Fibroblast of the aortic adventitia (primary cell): ENCODE results near the gene TTC19. TPM values are rescaled to one million over a fixed set of nuclear protein-coding genes. Genes with fewer than 3 reads are reported as not detected.

Experiments used
- DNase-seq: peaks from one replicate; pipeline ENCODE4 v3.0.0-alpha.2; 2010; ENCODE audit warnings: low read depth
- H3K4me3 ChIP-seq: 2 replicates; pipeline ENCODE4 v1.5.1; 2011; ENCODE audit warnings: low read depth, mild to moderate bottlenecking, control low read depth, low read length, moderate library complexity
- CTCF ChIP-seq: IDR thresholded peaks from 2 replicates; pipeline ENCODE4 v1.5.1; 2011; ENCODE audit warnings: mild to moderate bottlenecking, low read length, control low read depth, inconsistent platforms; ENCODE audit not compliant: insufficient read depth
- total RNA-seq: library from RNA; depleted of rRNA; stranded (reverse); fragments of >200 nt; gene quantifications from 2 replicates; pipeline ENCODE4 v1.2.3, GENCODE V29; 2012; ENCODE audit warnings: low replicate concordance

TTC19 gene
- total RNA-seq: 21.4 and 52.0 TPM in 2 replicates

- peak within 1 kb of the TSS; percentile 83 for H3K4me3 ChIP-seq
- no peak for TF ChIP-seq CTCF
- peak; percentile 91 for DNase-seq
Observed at GRCh38 chr17:15999141-15999973, at the start of gene TTC19, which contains the start of gene ZSWIM7. Gene TTC19 (plus strand): TSS chr17:15999824. CDS start chr17:15999849, 25 bp downstream. Gene ZSWIM7 (minus strand): TSS chr17:15999704. CDS start chr17:15999594, 110 bp downstream.

GRCh38 chr17:15951368-15952047 is 48.1 kb upstream of the TTC19 start:
- DNase-seq: no peak
- no peak overlapping the region for H3K4me3 ChIP-seq
- no peak for TF ChIP-seq CTCF

GRCh38 chr17:15952048-15952532 is 47.5 kb upstream of the TTC19 start:
- DNase-seq: no peak
- TF ChIP-seq CTCF: no peak
- no peak overlapping the region for H3K4me3 ChIP-seq

GRCh38 chr17:15952916-15953790 is 46.5 kb upstream of the TTC19 start:
- no peak for DNase-seq
- no peak for TF ChIP-seq CTCF
- no peak overlapping the region for H3K4me3 ChIP-seq

- no peak overlapping the region for H3K4me3 ChIP-seq
- peak; percentile 83 for DNase-seq
- no peak for TF ChIP-seq CTCF
Observed at GRCh38 chr17:15954222-15954621, 45.4 kb upstream of the TTC19 start.
